ENCODE results near the gene IQCB1. TPM values are rescaled to one million over a fixed set of nuclear protein-coding genes. Genes with fewer than 3 reads are reported as not detected.

IQCB1 gene
- total and polyA plus RNA-seq, 10 of the 15 experiments (the other 5 are each of a cell fraction or from before 2014, with no cell fraction given), result 36.0 to 69.4 (median 48.9) TPM

DNA sequence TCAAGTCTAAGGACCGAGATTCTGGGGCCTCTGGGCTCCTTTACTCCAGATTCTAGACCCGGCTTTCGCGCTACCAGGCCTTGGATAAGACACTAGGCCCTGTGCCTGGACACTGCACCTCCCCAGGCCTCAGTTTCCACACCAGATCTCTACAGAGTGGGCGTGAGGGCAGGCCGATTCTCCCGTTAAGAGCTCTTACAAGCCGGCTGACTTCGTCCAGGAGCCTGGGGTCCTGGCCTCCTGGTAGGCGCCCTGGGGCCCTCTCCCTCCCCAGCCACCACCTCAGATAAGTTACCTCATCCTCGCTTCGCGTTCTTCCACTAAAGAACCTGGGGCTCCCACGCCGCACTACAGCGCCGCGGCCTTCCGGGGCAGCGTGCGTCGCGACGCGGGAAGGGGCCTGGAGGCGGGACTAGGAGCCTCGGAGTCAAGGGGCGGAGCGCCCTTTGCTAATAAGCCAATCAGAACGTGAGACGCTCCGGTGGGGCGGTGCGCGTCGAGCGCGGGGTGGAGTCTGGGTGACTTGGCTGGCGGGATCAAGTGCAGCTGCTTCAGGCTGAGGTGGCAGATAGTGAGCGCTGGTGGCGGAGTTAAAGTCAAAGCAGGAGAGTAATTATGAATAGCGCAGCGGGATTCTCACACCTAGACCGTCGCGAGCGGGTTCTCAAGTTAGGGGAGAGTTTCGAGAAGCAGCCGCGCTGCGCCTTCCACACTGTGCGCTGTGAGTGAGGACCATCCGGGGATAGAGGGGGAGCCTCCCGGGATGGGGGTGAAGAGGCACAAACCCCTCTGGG lies at the start of gene IQCB1, which contains the start of gene EAF2 (continued):
- TF ChIP-seq, protein P1, sequence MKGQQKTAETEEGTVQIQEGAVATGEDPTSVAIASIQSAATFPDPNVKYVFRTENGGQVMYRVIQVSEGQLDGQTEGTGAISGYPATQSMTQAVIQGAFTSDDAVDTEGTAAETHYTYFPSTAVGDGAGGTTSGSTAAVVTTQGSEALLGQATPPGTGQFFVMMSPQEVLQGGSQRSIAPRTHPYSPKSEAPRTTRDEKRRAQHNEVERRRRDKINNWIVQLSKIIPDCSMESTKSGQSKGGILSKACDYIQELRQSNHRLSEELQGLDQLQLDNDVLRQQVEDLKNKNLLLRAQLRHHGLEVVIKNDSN (IDR thresholded peaks at IDR 0.05; ENCODE audit: borderline replicate concordance, extremely low read length, insufficient read depth, low read depth, low read length), result no peak
- TF ChIP-seq ZNF207 (IDR thresholded peaks at IDR 0.05; ENCODE audit: borderline replicate concordance) (no peak), SMAD5 (IDR thresholded peaks at IDR 0.05; ENCODE audit: low read depth) (peak; percentile 89), RELA (IDR thresholded peaks at IDR 0.05; ENCODE audit: borderline replicate concordance, partially characterized antibody) (peak; percentile 18), RAD51 (IDR thresholded peaks at IDR 0.05) (no peak), RUNX3 (IDR thresholded peaks at IDR 0.05; ENCODE audit: low read length) (no peak), POLR2A (IDR thresholded peaks at IDR 0.05; ENCODE audit: low read depth, low read length) (peak; percentile 97), CBFB (IDR thresholded peaks at IDR 0.05; ENCODE audit: low read depth) (peak; percentile 83), NFYA (IDR thresholded peaks at IDR 0.05; ENCODE audit: borderline replicate concordance, low read depth, low read length) (no peak), SUZ12 (IDR thresholded peaks at IDR 0.05; ENCODE audit: unreplicated experiment) (no peak), ZNF274 (IDR thresholded peaks at IDR 0.05; ENCODE audit: insufficient read depth, insufficient read length) (no peak)
- TF ChIP-seq, protein P2, sequence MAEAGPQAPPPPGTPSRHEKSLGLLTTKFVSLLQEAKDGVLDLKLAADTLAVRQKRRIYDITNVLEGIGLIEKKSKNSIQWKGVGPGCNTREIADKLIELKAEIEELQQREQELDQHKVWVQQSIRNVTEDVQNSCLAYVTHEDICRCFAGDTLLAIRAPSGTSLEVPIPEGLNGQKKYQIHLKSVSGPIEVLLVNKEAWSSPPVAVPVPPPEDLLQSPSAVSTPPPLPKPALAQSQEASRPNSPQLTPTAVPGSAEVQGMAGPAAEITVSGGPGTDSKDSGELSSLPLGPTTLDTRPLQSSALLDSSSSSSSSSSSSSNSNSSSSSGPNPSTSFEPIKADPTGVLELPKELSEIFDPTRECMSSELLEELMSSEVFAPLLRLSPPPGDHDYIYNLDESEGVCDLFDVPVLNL (IDR thresholded peaks at IDR 0.05; ENCODE audit: low read depth, low read length), result 0 out of 2 replicates have a peak, but pooled peaks have one; percentile 38
- TF ChIP-seq, protein P3, sequence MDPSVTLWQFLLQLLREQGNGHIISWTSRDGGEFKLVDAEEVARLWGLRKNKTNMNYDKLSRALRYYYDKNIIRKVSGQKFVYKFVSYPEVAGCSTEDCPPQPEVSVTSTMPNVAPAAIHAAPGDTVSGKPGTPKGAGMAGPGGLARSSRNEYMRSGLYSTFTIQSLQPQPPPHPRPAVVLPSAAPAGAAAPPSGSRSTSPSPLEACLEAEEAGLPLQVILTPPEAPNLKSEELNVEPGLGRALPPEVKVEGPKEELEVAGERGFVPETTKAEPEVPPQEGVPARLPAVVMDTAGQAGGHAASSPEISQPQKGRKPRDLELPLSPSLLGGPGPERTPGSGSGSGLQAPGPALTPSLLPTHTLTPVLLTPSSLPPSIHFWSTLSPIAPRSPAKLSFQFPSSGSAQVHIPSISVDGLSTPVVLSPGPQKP (IDR thresholded peaks at IDR 0.05; ENCODE audit: low read depth, low read length), result no peak
- TF ChIP-seq, protein P4, sequence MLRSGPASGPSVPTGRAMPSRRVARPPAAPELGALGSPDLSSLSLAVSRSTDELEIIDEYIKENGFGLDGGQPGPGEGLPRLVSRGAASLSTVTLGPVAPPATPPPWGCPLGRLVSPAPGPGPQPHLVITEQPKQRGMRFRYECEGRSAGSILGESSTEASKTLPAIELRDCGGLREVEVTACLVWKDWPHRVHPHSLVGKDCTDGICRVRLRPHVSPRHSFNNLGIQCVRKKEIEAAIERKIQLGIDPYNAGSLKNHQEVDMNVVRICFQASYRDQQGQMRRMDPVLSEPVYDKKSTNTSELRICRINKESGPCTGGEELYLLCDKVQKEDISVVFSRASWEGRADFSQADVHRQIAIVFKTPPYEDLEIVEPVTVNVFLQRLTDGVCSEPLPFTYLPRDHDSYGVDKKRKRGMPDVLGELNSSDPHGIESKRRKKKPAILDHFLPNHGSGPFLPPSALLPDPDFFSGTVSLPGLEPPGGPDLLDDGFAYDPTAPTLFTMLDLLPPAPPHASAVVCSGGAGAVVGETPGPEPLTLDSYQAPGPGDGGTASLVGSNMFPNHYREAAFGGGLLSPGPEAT (IDR thresholded peaks at IDR 0.05; ENCODE audit: low read depth), result no peak
- TF ChIP-seq, protein P5, sequence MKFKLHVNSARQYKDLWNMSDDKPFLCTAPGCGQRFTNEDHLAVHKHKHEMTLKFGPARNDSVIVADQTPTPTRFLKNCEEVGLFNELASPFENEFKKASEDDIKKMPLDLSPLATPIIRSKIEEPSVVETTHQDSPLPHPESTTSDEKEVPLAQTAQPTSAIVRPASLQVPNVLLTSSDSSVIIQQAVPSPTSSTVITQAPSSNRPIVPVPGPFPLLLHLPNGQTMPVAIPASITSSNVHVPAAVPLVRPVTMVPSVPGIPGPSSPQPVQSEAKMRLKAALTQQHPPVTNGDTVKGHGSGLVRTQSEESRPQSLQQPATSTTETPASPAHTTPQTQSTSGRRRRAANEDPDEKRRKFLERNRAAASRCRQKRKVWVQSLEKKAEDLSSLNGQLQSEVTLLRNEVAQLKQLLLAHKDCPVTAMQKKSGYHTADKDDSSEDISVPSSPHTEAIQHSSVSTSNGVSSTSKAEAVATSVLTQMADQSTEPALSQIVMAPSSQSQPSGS (IDR thresholded peaks at IDR 0.05; ENCODE audit: low read length), result no peak
- TF ChIP-seq, protein P6, sequence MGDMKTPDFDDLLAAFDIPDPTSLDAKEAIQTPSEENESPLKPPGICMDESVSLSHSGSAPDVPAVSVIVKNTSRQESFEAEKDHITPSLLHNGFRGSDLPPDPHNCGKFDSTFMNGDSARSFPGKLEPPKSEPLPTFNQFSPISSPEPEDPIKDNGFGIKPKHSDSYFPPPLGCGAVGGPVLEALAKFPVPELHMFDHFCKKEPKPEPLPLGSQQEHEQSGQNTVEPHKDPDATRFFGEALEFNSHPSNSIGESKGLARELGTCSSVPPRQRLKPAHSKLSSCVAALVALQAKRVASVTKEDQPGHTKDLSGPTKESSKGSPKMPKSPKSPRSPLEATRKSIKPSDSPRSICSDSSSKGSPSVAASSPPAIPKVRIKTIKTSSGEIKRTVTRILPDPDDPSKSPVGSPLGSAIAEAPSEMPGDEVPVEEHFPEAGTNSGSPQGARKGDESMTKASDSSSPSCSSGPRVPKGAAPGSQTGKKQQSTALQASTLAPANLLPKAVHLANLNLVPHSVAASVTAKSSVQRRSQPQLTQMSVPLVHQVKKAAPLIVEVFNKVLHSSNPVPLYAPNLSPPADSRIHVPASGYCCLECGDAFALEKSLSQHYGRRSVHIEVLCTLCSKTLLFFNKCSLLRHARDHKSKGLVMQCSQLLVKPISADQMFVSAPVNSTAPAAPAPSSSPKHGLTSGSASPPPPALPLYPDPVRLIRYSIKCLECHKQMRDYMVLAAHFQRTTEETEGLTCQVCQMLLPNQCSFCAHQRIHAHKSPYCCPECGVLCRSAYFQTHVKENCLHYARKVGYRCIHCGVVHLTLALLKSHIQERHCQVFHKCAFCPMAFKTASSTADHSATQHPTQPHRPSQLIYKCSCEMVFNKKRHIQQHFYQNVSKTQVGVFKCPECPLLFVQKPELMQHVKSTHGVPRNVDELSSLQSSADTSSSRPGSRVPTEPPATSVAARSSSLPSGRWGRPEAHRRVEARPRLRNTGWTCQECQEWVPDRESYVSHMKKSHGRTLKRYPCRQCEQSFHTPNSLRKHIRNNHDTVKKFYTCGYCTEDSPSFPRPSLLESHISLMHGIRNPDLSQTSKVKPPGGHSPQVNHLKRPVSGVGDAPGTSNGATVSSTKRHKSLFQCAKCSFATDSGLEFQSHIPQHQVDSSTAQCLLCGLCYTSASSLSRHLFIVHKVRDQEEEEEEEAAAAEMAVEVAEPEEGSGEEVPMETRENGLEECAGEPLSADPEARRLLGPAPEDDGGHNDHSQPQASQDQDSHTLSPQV (IDR thresholded peaks at IDR 0.05), result no peak

Data from GM12878 (cell line).